ENCODE results near the gene ANKRD52.
A peak's percentile ranks its signal among the peaks of the same experiment; 100 is the strongest.
"Not testable (repeated sequence)": the region's sequence is repeated elsewhere in the genome, so short reads cannot be mapped to it uniquely, and the experiment has no call there.

ANKRD52 gene

DNA sequence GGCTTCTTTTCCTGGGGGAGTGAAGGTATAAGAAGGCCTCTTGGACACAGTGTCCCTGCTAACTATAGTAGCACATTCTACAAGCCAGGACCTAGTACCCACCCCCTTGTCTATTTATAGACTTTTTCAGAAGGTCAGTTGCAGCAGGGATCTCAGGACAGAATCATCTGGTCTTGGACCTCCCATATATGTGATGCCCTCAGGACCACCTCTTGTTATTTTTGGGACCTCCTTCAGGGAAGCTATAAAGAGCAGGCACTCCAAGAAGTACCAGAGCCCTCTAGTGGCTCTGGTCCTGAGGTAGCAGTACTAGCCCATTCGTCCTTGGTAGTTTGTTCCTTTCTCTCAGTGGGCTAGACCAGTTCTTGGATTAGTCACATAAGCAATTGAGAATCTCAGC is 12.8 kb upstream of the ANKRD52 start:
- peak; percentile 15 for DNase-seq

DNA sequence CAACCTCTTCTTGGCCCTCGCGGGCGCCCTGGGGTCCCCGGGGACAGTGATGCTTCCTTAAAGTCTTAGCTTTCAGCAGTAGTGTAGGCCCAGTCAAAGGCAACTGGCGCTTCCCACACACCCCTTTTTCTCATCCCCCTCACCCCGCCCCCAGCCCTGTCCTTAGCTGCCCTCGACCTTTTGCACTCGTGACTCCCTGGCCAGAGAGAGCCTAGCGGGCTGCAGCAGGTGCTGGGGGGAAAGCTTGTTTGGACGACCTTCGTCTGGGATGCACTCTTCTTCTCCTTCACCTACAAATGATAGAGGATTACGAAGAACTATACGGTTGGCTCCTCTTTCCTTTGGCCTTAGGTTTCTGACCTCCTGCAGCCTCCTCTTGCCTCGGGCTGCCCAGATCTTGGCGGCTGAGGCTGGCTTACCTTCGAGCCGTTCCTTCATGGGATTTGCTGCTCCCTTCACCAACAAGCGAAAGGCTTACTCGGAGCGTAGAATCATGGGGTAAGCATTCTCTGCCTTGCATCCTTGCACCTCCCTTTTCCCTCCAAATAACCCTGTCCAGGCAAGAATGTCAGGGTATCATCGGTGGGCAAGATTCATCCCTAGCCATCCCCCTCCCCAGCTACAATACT is 9.4 kb upstream of the ANKRD52 start:
- no peak for DNase-seq

DNA sequence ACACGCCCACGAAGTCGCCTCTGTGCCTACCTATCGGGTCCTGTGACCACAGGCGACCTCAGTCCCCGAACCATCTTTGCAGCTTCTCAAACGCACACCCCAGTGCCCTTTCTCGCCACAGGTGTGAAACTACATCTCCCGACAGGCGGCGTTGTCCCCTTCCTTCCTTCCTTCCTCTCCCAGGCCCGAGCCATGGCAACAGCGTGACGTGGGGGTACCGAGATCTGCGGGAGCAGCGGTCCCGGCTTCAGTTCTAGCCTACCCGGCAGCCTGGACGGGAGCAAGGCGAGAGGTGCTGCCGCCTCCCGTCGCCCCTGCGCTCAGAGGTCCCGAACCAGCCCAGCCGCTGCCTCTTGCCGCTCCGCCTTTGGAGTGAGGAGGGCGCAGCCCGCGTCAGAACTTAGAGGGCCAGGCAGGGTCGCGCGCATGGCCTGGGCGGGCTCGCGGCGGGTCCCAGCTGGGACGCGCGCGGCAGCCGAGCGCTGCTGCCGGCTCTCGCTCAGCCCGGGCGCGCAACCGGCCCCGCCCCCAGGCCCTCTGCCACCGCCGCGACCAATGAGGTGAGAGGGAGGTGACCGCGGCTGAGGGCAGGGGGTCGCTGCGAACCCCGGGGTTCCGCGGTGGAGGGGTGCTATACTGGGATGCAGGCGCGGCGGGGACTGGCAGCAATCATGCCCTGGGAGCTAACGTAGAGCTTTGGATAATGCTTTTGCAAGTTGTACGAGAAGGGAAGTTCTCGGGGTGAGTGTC is 8.7 kb upstream of the ANKRD52 start, which contains the start of gene COQ10A:
Gene COQ10A, plus strand, starts transcription at position 250 of the 750 bp plus-strand sequence. Its CDS starts 177 bp downstream, at position 427.
- DNase-seq: peak; percentile 86

DNA sequence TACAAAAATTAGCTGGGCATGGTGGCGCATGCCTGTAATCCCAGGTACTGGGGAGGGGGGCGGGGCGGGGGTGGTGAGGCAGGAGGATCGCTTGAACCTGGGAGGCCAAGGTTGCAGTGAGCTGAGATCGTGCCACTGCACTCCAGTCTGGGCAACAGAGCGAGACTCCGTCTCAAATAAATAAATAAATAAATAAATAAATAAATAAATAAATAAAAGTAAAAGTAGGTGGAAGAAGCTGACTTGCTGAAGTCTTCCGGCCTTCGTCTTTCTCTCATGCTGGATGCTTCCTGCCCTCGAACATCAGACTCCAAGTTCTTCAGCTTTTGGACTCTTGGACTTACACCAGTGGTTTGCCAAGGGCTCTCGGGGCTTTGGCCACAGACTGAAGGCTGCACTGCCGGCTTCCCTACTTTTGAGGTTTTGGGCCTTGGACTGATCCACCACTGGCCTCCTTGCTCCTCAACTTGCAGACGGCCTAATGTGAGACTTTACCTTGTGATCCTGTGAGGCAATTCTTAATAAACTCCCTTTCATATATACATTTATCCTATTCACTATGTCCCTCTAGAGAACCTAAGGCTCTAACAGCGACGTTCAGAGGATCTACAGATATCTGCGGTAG is 8.0 kb upstream of the ANKRD52 start:
- not testable (repeated sequence) for DNase-seq

DNA sequence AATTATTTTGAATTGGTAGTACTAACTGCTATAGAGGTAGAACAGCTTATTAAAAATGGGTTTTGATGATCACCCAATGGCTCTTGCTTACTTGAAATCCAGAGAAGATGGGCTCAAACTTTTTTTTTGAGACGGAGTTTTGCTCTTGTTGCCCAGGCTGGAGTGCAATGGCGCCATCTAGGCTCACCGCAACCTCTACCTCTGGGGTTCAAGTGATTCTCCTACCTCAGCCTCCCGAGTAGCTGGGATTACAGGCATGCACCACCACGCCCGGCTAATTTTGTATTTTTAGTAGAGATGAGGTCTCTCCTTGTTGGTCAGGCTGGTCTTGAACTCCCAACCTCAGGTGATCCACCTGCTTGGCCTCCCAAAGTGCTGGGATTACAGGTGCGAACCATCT is 4.8 kb upstream of the ANKRD52 start:
- not testable (repeated sequence) for DNase-seq

DNA sequence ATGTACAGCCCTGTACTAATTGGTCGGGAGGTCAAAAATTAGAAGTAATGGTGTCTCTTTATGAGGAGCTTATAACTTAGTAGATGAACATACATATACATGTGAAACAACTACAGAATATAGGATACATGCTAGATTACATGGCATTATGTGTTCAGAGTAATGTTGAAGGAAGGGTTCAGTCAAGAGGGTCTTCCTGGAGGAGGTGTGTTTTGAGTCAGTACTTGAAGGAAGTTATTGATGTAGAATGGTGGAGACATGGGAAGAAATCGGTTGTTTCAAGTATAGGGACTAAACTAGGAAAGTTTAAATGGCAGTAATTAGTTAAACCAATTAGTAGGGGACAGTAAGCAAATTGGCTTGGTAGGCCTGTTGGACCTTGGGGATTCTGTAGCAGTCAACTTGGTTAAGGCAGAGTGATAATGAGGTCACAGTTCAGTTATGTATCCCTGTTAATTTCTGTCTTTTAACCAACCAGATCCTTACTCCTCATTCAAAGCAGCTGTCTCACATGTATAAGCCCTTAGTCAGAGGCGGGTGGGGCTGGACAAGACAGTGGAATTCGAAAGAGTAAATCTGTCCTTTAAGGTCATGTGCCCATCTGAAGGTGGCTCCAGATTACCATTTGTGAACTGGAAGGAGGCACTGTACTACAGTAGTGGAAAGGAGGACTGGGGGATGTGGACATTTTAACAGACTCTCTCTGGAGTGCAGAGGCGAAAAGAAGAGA is 3.5 kb upstream of the ANKRD52 start:
- peak; percentile 89 for DNase-seq

DNA sequence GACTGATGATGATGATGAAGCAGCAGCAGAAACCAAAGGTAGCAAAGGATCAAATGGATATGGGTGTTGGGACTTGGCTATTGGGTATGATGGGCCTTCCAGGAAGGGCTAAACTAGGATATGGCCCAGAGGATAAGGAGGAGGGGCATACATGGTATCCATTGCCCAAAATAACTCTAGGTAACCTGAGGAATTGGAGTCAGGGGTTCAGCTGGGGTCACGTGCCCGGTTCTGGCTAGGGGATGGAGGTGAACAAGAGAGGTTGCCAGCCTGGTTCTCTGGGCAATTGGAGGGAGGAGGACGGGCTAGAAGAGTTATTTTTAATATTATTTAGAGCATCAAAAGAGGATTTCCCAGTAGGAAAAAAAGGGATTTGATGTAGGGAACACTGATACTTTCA is 2.7 kb upstream of the ANKRD52 start:
- DNase-seq: no peak

DNA sequence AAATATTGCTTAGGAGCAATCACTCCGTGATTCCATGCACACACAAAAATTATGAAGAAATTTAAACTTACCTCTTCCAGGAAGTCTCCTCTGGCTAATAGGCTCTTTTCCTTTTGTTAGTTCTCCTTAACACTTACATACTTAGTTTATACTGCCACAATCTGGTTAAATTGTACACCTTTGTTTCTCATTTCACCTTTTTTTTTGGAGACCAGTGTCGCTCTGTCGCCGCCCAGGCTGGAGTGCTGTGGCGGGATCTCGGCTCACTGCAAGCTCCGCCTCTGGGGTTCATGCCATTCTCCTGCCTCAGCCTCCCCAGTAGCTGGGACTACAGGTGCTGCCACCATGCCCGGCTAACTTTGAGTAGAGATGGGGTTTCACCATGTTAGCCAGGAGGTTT is 2.2 kb upstream of the ANKRD52 start:
- DNase-seq: no peak

DNA sequence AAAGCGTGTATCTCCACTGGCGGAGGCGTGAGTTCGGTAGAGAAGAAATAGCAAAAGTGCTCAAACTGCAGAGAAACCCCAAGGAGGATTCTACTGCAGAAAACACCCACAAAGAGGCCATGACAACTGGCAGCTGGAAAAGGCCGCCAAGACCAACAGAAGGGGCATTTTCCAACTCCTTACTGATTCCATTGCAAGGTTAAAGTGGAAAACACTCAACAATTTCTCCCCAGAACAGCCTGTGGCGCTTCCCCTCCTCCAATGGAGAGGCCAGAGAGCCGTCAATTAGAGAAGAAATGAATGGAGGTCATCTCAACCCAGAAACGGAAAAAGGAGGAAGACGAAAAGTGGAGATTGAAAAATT is 618 bp upstream of the ANKRD52 start:
- DNase-seq: no peak

DNA sequence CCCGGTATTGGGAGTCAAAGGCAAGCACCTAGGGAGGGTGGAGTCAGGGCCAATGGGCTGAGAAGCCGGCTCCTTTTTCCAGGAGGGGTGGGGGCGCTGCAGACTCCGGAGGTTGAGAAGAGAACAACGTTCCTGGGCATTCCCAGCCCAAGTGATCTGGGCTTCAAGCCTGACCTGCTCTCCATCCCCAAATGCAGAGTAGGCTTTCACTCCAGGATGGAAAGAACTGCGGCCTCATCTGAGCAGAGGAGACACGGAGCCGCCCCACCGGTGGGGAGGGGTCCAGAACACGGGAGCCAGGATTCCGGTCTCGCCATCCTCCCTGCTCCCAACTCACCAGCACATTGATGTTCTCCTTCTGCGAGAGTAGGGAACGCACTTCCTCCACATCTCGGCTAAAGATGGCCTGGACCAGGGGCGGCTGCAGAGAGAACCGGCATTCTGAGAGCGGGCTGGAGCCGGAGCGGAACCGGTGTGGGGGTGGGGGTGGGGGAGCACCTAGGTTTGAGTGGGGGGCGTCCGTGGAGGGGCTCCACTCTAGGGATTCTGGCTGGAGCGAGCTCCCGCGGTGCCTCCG is 605 bp downstream of the ANKRD52 start:
- peak; percentile 19 for DNase-seq

DNA sequence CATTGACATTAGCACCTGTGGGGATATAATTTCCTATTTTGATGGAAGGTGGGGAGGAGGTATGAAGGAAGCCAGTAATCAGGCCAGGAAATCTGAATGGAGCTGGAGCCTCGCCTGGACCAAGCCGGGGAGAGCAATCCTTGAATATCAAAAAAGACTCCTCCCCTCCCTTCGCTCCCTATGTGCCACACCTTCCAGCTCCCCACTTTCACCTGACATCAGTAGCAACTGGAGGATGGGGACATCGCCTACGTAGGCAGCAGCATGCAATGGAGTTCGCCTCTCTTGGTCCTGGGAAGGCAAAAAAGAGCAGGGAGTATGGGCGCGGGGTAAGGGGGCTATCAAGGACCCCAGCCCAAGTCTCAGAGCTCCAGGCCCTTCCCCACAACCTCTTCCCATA is 1.1 kb downstream of the ANKRD52 start:
- DNase-seq: no peak

DNA sequence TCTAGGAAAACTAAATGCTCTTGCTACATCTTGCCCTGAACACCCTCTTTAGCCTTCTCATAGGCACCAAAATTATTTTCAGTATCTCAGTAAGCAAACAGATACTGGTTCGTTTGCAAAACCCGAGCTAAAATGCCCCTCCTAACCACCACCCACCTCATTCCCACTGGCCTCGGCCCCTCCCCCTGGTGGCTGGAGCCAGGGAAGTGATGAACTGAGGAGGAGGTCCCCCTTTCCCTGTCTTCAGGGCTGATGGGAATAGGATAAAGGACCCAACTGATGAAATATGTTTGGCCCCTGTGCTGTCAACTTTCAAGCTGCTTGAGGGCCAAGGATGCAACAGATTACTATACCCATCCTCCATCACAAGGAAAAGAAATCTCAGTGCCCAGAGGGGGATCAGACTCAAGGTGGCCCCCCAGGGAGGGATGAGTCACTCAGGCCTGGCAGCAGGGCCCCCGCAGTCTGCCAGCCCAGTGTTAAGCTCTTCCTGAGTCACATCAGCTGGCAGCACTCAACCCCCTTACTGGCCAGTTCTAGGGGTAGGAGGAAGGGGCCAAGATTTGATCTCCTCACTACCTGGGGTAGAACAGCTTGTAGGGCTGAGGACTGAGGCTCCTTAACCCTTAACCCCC is 1.7 kb downstream of the ANKRD52 start:
- peak; percentile 24 for DNase-seq

DNA sequence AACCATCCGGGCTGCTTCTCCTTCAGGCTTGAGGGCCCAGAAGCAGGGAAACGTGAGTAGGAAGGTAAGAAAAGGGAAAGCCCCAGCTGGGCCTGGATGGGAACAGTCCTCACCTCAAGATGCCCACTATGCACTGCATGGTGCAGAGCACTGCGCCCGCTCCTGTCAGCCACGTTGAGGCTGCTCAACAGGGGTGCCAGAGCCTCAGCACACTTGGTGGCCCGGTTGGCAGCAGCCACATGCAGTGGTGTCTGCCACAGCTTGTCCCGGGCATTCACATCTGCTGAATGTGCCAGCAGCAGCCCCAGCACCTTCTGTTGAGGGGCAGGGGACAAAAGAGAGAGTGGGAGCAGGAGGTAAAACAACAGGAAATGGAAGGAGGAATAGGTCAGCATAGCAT is 2.5 kb downstream of the ANKRD52 start:
- DNase-seq: no peak

DNA sequence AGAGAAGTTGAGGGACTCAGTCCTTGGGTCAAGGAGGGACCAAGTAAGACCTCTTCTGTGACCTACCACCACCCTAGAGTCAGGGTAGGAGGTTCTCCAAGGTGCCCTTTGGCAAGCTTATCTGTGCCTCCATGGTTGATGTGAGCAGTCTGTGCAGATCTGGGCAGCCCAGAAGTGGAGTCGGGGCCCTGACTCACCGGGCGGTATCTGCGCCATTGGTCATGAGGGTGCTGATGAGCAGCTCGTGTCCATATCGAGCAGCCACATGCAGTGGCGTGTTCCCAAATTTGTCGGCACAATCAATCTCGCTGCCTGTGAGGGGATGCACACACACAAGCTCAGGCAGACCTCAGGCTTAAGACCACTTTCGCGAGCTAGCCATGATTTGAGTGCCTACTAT is 5.1 kb downstream of the ANKRD52 start:
- no peak for DNase-seq

DNA sequence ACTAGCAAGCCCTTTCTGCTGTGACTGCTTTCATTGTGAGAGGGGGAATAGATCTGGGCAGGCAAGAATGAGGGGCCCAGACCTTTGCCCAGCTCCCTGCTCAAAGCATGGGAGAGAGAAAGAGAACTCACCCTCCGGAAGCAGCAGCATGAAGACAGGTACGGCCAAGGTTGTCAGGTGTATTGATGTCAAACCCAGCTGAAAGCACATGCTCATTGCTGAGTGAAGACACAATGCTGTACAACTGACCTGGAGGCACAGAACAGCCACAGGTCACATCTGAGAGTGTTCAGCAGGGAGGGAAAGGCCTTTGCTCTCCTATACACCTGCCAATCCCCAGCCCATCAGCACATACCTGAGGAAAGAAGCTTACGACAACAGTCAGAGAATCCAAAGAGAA is 5.5 kb downstream of the ANKRD52 start:
- DNase-seq: no peak

DNA sequence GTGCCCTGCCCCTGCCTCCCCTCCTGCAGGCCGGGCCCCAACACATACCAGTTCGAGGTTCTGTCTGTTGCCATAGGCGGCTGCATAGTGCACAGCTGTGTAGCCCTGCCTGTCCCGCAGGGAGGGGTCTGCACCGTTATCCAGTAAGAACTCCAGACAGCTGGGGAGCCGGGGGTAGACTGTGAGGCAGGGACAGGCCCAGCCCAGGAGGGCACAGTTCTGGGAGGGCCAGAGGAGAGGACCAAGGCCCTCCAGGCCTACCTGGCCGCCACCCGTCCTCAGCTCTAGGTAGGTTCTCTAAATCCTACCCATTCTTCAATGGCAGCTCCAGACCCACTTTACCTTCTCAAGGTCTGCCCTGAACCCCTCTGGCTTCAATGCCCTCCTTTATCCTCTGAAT is 9.5 kb downstream of the ANKRD52 start:
- no peak for DNase-seq

DNA sequence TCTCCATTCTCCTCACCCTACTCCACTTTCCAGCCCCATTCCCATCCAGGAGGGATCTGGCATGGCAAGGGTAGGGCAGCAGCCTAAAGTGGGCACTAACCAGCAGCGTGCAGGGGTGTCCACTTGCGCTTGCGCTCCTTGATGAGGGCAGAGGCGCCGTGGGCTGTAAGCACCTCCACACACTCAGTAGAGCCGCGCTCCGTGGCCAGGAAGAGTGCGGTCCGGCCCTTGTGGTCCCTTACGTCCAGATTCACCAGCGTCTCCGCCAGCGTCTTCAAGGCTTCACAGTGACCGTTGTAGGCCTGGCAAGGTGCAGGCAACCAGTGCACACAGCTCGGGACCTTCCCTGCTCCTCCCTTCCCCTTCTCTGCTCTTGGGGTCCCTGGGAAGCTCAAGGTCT is 10.3 kb downstream of the ANKRD52 start:
- no peak for DNase-seq

DNA sequence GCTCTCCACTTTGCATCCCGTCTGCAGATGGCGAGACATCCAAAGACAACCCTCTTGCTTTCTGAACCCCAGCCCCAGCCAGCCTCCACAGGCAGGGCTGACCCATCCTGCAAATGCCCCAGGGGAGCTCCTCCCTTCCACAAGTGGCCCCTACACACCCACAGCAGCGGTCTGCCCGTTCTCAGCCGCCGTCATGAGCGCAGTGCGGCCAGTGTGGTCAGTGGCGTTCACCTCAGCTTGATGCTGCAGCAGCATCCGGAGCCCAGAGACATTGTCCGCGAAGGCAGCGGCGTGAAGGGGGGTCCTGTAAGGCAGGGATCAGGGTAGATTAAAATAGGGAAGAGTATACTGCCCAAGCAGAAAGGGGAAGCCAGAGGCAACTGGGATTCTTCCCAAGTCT is 13.7 kb downstream of the ANKRD52 start:
- DNase-seq: no peak

DNA sequence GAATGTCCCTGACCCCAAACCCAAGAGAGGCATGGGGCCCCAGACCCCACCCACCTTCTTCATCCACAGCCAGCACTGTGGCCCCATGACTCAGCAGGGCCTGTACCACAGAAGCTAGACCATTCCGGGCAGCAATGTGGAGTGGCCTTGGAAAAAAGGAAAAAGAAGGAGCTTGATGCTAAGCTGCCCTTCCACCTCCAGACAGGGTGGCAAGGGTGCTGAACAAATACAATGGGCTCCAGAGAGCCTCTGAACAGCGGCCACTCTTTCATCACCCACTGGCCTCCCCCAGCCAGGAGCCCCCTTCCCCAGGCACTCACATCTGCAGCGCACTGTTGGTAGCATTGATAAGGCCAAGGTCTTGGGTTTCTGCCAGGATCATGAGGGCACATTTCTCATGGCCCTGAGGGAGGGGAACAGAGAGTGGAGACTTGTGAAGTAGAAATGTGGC is 14.4 kb downstream of the ANKRD52 start:
- no peak for DNase-seq

DNA sequence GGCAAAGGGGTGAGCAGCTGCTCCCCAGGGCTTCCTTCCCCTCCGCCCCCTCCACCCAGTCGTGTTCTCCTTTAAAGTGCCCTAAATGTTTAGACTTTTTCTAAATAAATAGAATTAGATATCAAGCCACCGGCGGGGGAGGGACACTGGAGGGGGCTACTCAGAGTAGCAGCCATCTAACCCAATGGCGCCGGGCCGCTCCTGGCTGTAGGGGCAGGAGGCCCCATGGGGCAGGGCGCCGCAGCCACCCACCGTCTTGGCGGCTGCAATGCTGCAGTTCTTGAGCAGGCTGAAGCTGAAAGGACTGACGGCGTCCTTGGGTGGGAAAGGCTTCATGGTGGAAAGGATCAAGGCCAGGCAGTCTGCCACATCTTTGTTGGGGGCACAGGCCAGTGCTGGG is 15.2 kb downstream of the ANKRD52 start:
- DNase-seq: no peak

DNA sequence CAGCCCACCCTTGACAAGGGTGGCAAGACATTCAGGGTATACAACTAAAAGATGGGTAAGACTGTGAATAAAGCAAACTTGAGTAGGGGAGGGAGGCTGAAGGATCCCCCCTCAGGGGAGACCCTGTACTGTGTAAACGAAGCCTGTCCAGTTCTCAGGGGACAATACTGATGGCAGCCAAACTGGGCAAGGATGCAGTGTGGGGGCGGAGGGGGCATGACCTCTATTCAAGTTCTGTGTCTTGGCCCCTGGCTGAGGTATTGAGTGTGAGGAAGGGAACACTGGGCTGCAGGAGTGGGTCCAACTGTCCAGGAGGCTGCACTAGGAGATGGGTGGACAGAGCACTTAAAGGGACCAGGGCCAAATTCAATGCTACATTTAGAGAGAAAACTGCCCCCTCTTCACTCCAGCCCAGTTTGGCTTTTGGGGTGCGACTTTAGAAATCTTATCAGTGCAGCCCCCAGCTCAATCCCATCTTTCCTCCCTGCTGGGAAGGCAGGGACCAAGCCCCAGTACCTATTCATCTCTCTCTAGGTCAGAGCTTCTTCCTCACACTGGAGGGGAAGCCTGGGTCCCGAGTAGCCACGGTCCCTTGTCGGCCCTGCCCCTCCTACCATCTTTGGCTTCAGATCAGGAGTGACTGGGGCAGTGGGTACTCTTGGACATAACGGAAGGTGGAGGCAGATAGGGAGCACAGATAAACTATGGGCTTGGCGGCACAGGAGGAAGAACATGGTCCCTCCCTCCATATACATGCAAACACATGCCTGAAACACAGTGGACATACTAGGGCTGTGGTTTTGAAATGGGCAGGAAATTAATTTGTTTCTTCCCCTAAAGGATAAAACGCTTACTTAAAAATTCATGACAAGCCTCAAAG is 16.5 kb downstream of the ANKRD52 start:
- DNase-seq: no peak

DNA sequence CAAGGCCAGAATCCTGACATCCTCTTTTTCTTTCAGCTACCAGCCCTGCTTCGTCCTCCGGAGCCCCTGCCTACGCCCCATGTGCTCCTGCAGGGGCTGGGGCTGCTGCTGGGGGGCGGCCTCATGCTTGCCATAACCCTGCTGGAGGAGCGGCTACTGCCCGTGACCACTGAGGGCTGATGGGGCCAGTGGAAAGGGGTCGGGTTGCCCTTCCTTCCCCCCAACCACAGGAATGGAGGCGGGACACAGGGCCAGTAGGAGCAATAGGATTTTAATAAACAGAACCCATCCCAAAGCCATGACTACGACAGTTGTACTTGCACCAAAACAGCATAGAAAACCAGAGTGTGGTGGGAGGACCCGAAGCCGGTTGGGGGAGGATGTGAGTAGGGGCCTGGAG is 20.6 kb downstream of the ANKRD52 start:
- no peak for DNase-seq

Data from HCEC 1CT (cell line).